AG10803 (cell line): Measurements from ENCODE around the gene PLBD1.

Source experiments
- DNase-seq: peaks from one replicate; pipeline ENCODE4 v3.0.0; 2010; ENCODE audit warnings: low read depth
- H3K4me3 ChIP-seq: 2 replicates; pipeline ENCODE4 v1.5.1; 2011; ENCODE audit warnings: mild to moderate bottlenecking, low read length, control low read depth
- CTCF ChIP-seq: conservative IDR thresholded peaks from 2 replicates; pipeline ENCODE4 v1.5.1; 2011; ENCODE audit warnings: mild to moderate bottlenecking, low read length, control low read depth, inconsistent platforms

Gene PLBD1

GRCh38 chr12:14571779-14572178 is 4.1 kb upstream of the PLBD1 start:
- no peak overlapping the region for H3K4me3 ChIP-seq
- DNase-seq = no peak
- TF ChIP-seq CTCF = no peak

GRCh38 chr12:14570231-14570630 is 2.5 kb upstream of the PLBD1 start:
- H3K4me3 ChIP-seq = no peak overlapping the region
- TF ChIP-seq CTCF = no peak
- DNase-seq = no peak

- no peak for DNase-seq
- TF ChIP-seq CTCF = no peak
- H3K4me3 ChIP-seq = no peak overlapping the region
Observed at GRCh38 chr12:14564336-14564959, 3.2 kb downstream of the PLBD1 start.

- no peak for TF ChIP-seq CTCF
Observed at GRCh38 chr12:14563046-14563445, 4.6 kb downstream of the PLBD1 start.

GRCh38 chr12:14562279-14562678 is 5.4 kb downstream of the PLBD1 start:
- no peak for DNase-seq
- no peak for TF ChIP-seq CTCF
- no peak overlapping the region for H3K4me3 ChIP-seq

More at GRCh38 chr12:14563046-14563445, 4.6 kb downstream of the PLBD1 start:
- no peak overlapping the region for H3K4me3 ChIP-seq
- no peak for DNase-seq

- no peak overlapping the region for H3K4me3 ChIP-seq
- TF ChIP-seq CTCF = no peak
- DNase-seq = no peak
Observed at GRCh38 chr12:14561677-14562238, 5.9 kb downstream of the PLBD1 start.

GRCh38 chr12:14560904-14561574 is 6.6 kb downstream of the PLBD1 start:
- DNase-seq = no peak
- no peak for TF ChIP-seq CTCF
- H3K4me3 ChIP-seq = no peak overlapping the region
